GM21576 (cell line): ENCODE results near the gene TOB2.
"Not testable (repeated sequence)": the region's sequence is repeated elsewhere in the genome, so short reads cannot be mapped to it uniquely, and the experiment has no call there.

Experiments
- ATAC-seq: cut with Tn5 transposase; IDR thresholded peaks from one replicate; pipeline ENCODE4 v1.9.1; 2021; ENCODE audit warnings: mild to moderate bottlenecking, moderate library complexity; ENCODE audit not compliant: unreplicated experiment

The TOB2 gene

GRCh38 chr22:41429951-41430332 lies 16.7 kb downstream of the TOB2 start:
- ATAC-seq: no peak

GRCh38 chr22:41429232-41429950 lies 17.2 kb downstream of the TOB2 start:
- no peak for ATAC-seq

- ATAC-seq: no peak
These were observed 20.8 kb downstream of the TOB2 start for GRCh38 chr22:41425660-41426365.

GRCh38 chr22:41418717-41419116 lies 27.9 kb downstream of the TOB2 start:
- ATAC-seq: no peak

- no peak for ATAC-seq
These were observed 28.8 kb downstream of the TOB2 start for GRCh38 chr22:41417622-41418390.

GRCh38 chr22:41415554-41415953 lies 31.0 kb downstream of the TOB2 start:
- ATAC-seq: no peak

- ATAC-seq: no peak
These were observed 35.4 kb downstream of the TOB2 start for GRCh38 chr22:41411021-41411851.

GRCh38 chr22:41410311-41410751 lies 36.3 kb downstream of the TOB2 start:
- ATAC-seq: no peak

- ATAC-seq: no peak
These were observed 37.9 kb downstream of the TOB2 start for GRCh38 chr22:41408665-41409064.

- ATAC-seq: no peak
These were observed 39.2 kb downstream of the TOB2 start for GRCh38 chr22:41407433-41407832.

- ATAC-seq: no peak
These were observed 40.2 kb downstream of the TOB2 start for GRCh38 chr22:41406410-41406809.

GRCh38 chr22:41405588-41405987 lies 41.0 kb downstream of the TOB2 start:
- no peak for ATAC-seq

- ATAC-seq: peak; percentile 71
These were observed 42.9 kb downstream of the TOB2 start for GRCh38 chr22:41403532-41404318.

- ATAC-seq: not testable (repeated sequence)
These were observed 43.8 kb downstream of the TOB2 start for GRCh38 chr22:41402851-41403250.

- no peak for ATAC-seq
These were observed 44.6 kb downstream of the TOB2 start for GRCh38 chr22:41401781-41402648.

GRCh38 chr22:41398921-41399320 lies 47.7 kb downstream of the TOB2 start:
- no peak for ATAC-seq

- no peak for ATAC-seq
These were observed 49.3 kb downstream of the TOB2 start for GRCh38 chr22:41397143-41397811.

GRCh38 chr22:41395531-41396240 lies 50.9 kb downstream of the TOB2 start:
- ATAC-seq: no peak
